Fibroblast of skin of right biceps (primary cell): Measurements from ENCODE around the gene SIGLEC10.
"Not testable (repeated sequence)": the region's sequence is repeated elsewhere in the genome, so short reads cannot be mapped to it uniquely, and the experiment has no call there.

ENCODE experiments used
- DNase-seq: peaks from one replicate; pipeline ENCODE4 v3.0.0-alpha.2; 2013

SIGLEC10 gene

GRCh38 chr19:51417107-51417809 is at the start of gene SIGLEC10:
SIGLEC10 (minus strand) TSS chr19:51417642; CDS start chr19:51417581, 61 bp downstream.
- DNase-seq, result no peak

- no peak for DNase-seq
These were observed 49.3 kb upstream of the SIGLEC10 start for GRCh38 chr19:51466723-51467122.

GRCh38 chr19:51463976-51464581 is 46.6 kb upstream of the SIGLEC10 start:
- not testable (repeated sequence) for DNase-seq

GRCh38 chr19:51462681-51463080 is 45.2 kb upstream of the SIGLEC10 start:
- DNase-seq, result no peak

GRCh38 chr19:51462276-51462675 is 44.8 kb upstream of the SIGLEC10 start:
- no peak for DNase-seq

- DNase-seq, result no peak
These were observed 44.3 kb upstream of the SIGLEC10 start for GRCh38 chr19:51461723-51462161.

- DNase-seq, result no peak
These were observed 42.9 kb upstream of the SIGLEC10 start for GRCh38 chr19:51460164-51460992.

- DNase-seq, result no peak
These were observed 41.6 kb upstream of the SIGLEC10 start for GRCh38 chr19:51458899-51459505.

- DNase-seq, result no peak
These were observed 40.7 kb upstream of the SIGLEC10 start, which contains the start of gene SIGLEC8 for GRCh38 chr19:51458051-51458645. SIGLEC8 (minus strand) TSS chr19:51458454; CDS start chr19:51458387, 67 bp downstream.

GRCh38 chr19:51457351-51458013 is 40.0 kb upstream of the SIGLEC10 start:
- no peak for DNase-seq

GRCh38 chr19:51456541-51457290 is 39.3 kb upstream of the SIGLEC10 start:
- DNase-seq, result no peak

GRCh38 chr19:51450730-51451307 is 33.4 kb upstream of the SIGLEC10 start:
- no peak for DNase-seq

GRCh38 chr19:51448411-51449016 is 31.1 kb upstream of the SIGLEC10 start:
- no peak for DNase-seq

GRCh38 chr19:51448011-51448410 is 30.6 kb upstream of the SIGLEC10 start:
- DNase-seq, result no peak

- not testable (repeated sequence) for DNase-seq
These were observed 30.1 kb upstream of the SIGLEC10 start for GRCh38 chr19:51447510-51447909.

GRCh38 chr19:51441410-51442390 is 24.3 kb upstream of the SIGLEC10 start:
- DNase-seq, result no peak

- DNase-seq, result no peak
These were observed 23.5 kb upstream of the SIGLEC10 start for GRCh38 chr19:51440846-51441409.

GRCh38 chr19:51440052-51440451 is 22.6 kb upstream of the SIGLEC10 start:
- no peak for DNase-seq

- no peak for DNase-seq
These were observed 21.6 kb upstream of the SIGLEC10 start for GRCh38 chr19:51439021-51439465.
